Smooth muscle cell (in vitro differentiated cells): ENCODE data around the gene PPDPF. TPM values are rescaled to one million over a fixed set of nuclear protein-coding genes. Genes with fewer than 3 reads are reported as not detected.

Experiments used
- DNase-seq: peaks from one replicate; lab custom pipeline; 2025; ENCODE audit not compliant: unreplicated experiment; lab: John Stamatoyannopoulos, UW
- H2AFZ ChIP-seq: fragments of 200-600 bp; sonication (generic); 2 replicates; pipeline ENCODE4 v1.6.0; 2016; ENCODE audit warnings: antibody characterized with exemption, low read depth, mild to moderate bottlenecking
- H3F3A ChIP-seq: fragments of 200-600 bp; sonication (generic); 2 replicates; pipeline ENCODE4 v1.6.0; 2017; ENCODE audit warnings: antibody characterized with exemption, low read depth
- H3K27ac ChIP-seq: fragments of 200-600 bp; sonication (generic); 2 replicates; pipeline ENCODE4 v1.5.1; 2016; ENCODE audit warnings: low read depth, mild to moderate bottlenecking
- H3K27me3 ChIP-seq: fragments of 200-600 bp; sonication (generic); 2 replicates; pipeline ENCODE4 v1.6.1; 2016; ENCODE audit warnings: low read depth, mild to moderate bottlenecking
- H3K36me3 ChIP-seq: fragments of 200-600 bp; sonication (generic); 2 replicates; pipeline ENCODE4 v1.5.1; 2016; ENCODE audit warnings: low read depth
- H3K4me1 ChIP-seq: fragments of 200-600 bp; sonication (generic); 2 replicates; pipeline ENCODE4 v1.5.1; 2016; ENCODE audit warnings: low read depth
- H3K4me2 ChIP-seq: fragments of 200-600 bp; sonication (generic); 2 replicates; pipeline ENCODE4 v1.6.0; 2016; ENCODE audit warnings: mild to moderate bottlenecking
- H3K4me3 ChIP-seq: fragments of 200-600 bp; sonication (generic); 2 replicates; pipeline ENCODE4 v1.5.1; 2016; ENCODE audit warnings: mild to moderate bottlenecking
- H3K79me2 ChIP-seq: fragments of 200-600 bp; sonication (generic); 2 replicates; pipeline ENCODE4 v1.6.0; 2016; ENCODE audit warnings: low read depth, mild to moderate bottlenecking
- H3K9ac ChIP-seq: fragments of 200-600 bp; sonication (generic); 2 replicates; pipeline ENCODE4 v1.6.0; 2016; ENCODE audit warnings: low read depth
- H3K9me3 ChIP-seq: fragments of 200-600 bp; sonication (generic); replicated peaks from 2 replicates; pipeline ENCODE4 v1.5.1; 2016; ENCODE audit warnings: low read depth
- H4K20me1 ChIP-seq: fragments of 200-600 bp; sonication (generic); 2 replicates; pipeline ENCODE4 v1.6.0; 2016; ENCODE audit warnings: low read depth
- WGBS: methylation state at CpG from one replicate; pipeline ENCODE4 v1.1.7; 2016; ENCODE audit warnings: low lambda C conversion rate; 5-methylcytosine and 5-hydroxymethylcytosine counted together
- polyA plus RNA-seq: library from polyadenylated mRNA; unstranded; fragments of >200 nt; fragmentation: Nextera tagmentation; extraction: Ambion mirVana; gene quantifications from 2 replicates; pipeline ENCODE4 v1.2.1, GENCODE V29; 2016
- total RNA-seq: library from RNA; depleted of rRNA; stranded (reverse); fragments of >200 nt; gene quantifications from 2 replicates; pipeline ENCODE4 v1.2.3, GENCODE V29; 2014
- TF ChIP-seq, protein P1 (sequence below): fragments of 200-600 bp; sonication (generic); IDR thresholded peaks from 2 replicates; pipeline ENCODE4 v1.5.1; 2017; ENCODE audit warnings: borderline replicate concordance, mild to moderate bottlenecking, antibody characterized with exemption; ENCODE audit not compliant: insufficient read depth, poor library complexity, severe bottlenecking

The PPDPF gene
- total and polyA plus RNA-seq, 2 experiments from 2014 or later = 118 to 365 TPM

DNA sequence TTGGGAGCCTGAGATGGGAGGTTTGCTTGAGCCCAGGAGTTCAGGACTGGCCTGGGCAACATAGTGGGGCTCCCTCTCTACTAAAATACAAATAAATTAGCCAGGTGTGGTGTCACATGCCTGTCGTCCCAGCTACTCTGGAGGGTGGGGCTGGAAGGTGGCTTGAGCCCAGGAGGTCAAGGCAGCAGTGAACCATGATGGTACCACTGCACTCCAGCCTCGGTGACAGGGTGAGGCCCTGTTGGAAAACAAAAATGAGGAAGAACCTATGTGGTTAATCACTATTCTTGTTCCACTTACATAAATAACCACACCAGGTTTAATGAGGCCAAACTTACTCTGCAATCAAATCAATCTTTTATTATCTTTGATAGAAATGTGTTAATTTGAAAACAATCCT is 5.4 kb downstream of the PPDPF start:
- peaks cover 7% of the 10 kb centered on the region for H3K79me2 ChIP-seq
- peaks cover 11% of the 10 kb centered on the region for H3K4me1 ChIP-seq
- peaks cover 48% of the 10 kb centered on the region for H4K20me1 ChIP-seq
- no peaks in the 10 kb centered on the region for H3K36me3 ChIP-seq
- DNase-seq = no peak
- H3K27ac ChIP-seq = no peak overlapping the region
- no peak overlapping the region for H3K9ac ChIP-seq
- TF ChIP-seq, protein P1, sequence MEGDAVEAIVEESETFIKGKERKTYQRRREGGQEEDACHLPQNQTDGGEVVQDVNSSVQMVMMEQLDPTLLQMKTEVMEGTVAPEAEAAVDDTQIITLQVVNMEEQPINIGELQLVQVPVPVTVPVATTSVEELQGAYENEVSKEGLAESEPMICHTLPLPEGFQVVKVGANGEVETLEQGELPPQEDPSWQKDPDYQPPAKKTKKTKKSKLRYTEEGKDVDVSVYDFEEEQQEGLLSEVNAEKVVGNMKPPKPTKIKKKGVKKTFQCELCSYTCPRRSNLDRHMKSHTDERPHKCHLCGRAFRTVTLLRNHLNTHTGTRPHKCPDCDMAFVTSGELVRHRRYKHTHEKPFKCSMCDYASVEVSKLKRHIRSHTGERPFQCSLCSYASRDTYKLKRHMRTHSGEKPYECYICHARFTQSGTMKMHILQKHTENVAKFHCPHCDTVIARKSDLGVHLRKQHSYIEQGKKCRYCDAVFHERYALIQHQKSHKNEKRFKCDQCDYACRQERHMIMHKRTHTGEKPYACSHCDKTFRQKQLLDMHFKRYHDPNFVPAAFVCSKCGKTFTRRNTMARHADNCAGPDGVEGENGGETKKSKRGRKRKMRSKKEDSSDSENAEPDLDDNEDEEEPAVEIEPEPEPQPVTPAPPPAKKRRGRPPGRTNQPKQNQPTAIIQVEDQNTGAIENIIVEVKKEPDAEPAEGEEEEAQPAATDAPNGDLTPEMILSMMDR = no peak
- H3K9me3 ChIP-seq = no peaks in the 10 kb centered on the region
- H3K4me2 ChIP-seq = no peak overlapping the region
- WGBS = 67% methylated on average over 2 of the region's 2 CpGs
- H2AFZ ChIP-seq = no peak overlapping the region
- H3K27me3 ChIP-seq = no peaks in the 10 kb centered on the region
- H3F3A ChIP-seq = no peaks in the 10 kb centered on the region
- H3K4me3 ChIP-seq = no peak overlapping the region

DNA sequence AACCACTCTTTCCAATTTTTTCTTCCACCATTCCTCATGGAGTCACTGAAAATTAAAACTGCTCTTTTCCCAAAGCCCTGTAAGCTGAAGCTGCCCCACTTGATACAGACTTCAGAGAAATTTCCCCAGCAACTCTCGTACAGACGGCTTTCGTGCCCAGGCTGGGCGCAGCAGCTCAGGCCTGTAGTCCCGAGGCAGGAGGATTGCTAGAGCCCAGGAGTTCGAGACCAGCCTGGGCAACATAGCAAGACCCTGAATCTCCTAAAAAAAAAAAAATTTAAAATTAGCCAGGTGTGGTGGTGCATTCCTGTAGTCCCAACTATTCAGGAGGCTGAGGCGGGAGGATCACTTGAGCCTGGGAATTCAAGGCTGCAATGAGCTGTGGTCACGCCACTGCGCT is 6.6 kb downstream of the PPDPF start:
- Histone ChIP-seq H3F3A (no peaks in the 10 kb centered on the region), H3K4me2 (no peak overlapping the region), H2AFZ (no peak overlapping the region), H3K27me3 (no peaks in the 10 kb centered on the region), H3K36me3 (no peaks in the 10 kb centered on the region), H3K79me2 (no peaks in the 10 kb centered on the region), H4K20me1 (peaks cover 36% of the 10 kb centered on the region), H3K9ac (no peak overlapping the region), H3K27ac (no peak overlapping the region), H3K4me3 (no peak overlapping the region), H3K4me1 (peaks cover 7% of the 10 kb centered on the region), H3K9me3 (no peaks in the 10 kb centered on the region)
- TF ChIP-seq, protein P1 = no peak
- WGBS = 97% methylated on average over 9 of the region's 9 CpGs
- no peak for DNase-seq

DNA sequence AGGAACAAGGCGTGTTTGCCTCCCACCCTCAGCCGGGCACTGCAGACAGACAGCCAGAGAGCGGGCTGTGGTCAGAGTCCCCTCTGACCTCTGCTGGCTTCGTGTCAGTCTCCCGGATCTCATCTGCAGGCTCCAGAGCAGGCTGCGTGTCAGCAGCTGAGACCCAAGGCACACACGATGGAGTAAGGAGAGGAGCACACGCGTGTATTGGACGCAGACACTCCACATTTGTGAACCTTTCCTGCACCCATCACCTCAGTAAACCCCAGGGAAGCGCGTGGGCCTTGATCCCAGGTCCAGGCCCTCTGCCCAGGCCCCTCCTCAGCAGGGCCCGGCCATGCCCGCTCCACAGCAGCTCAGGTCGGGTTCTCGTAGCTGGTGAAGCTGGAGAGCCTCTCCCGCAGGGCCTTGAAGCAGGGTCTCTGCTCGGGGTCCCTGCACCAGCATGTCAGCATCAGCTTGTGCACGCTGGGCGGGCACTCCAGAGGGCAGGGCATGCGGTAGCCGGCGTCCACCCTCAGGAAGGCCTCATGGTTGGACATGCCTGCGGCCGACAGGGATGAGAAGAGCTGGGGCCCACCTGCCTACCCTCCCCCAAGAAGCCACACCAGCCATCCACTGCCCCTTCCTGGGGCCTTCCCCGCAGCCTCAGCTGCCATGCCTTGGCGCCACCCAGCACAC is 8.8 kb downstream of the PPDPF start:
- H3K27ac ChIP-seq = no peak overlapping the region
- H3K9ac ChIP-seq = no peak overlapping the region
- no peak for DNase-seq
- H3K4me1 ChIP-seq = no peaks in the 10 kb centered on the region
- 90% methylated on average over 26 of the region's 27 CpGs for WGBS
- H3F3A ChIP-seq = no peaks in the 10 kb centered on the region
- no peaks in the 10 kb centered on the region for H3K27me3 ChIP-seq
- H3K79me2 ChIP-seq = no peaks in the 10 kb centered on the region
- H3K4me3 ChIP-seq = no peak overlapping the region
- H2AFZ ChIP-seq = no peak overlapping the region
- H3K36me3 ChIP-seq = no peaks in the 10 kb centered on the region
- TF ChIP-seq, protein P1 = no peak
- H3K9me3 ChIP-seq = no peaks in the 10 kb centered on the region
- peaks cover 16% of the 10 kb centered on the region for H4K20me1 ChIP-seq
- H3K4me2 ChIP-seq = no peak overlapping the region
